Lung (tissue), 12 donors: ENCODE data around the gene CENPX. TPM values are rescaled to one million over a fixed set of nuclear protein-coding genes. Genes with fewer than 3 reads are reported as not detected.
A peak's percentile ranks its signal among the peaks of the same experiment; 100 is the strongest.

ENCODE experiments used
- ATAC-seq: fragments of 200-7000 bp; cut with Tn5 transposase; one replicate; pipeline ENCODE4 v1.9.1; 2020; ENCODE audit warnings: moderate number of reproducible peaks; ENCODE audit not compliant: insufficient read depth, low FRiP score
- DNase-seq, 3 donors: peaks; one replicate each; pipeline ENCODE4 v3.0.0-alpha.2; 2013 to 2017
- H3K27ac ChIP-seq, 2 donors: one replicate each; pipeline ENCODE4 v1.5.1; 2013; ENCODE audit warnings: mild to moderate bottlenecking in 2 of 2, moderate library complexity in 2 of 2, control low read depth in 1 of 2, inconsistent platforms in 1 of 2, low read depth in 1 of 2, low read length in 1 of 2
- H3K27me3 ChIP-seq, 3 donors: one replicate each; pipeline ENCODE4 v1.5.1; 2013; ENCODE audit warnings: low read length in 2 of 3; ENCODE audit not compliant: control insufficient read depth in 3 of 3, insufficient read depth in 3 of 3
- H3K36me3 ChIP-seq, 4 donors: one replicate each; pipeline ENCODE4 v1.5.1; 2013; ENCODE audit warnings: low read length in 4 of 4, mild to moderate bottlenecking in 1 of 4, moderate library complexity in 1 of 4; ENCODE audit not compliant: control insufficient read depth in 4 of 4, insufficient read depth in 4 of 4
- H3K4me1 ChIP-seq, 5 donors: one replicate each; pipeline ENCODE4 v1.5.1; 2013; ENCODE audit warnings: low read length in 5 of 5, mild to moderate bottlenecking in 2 of 5, moderate library complexity in 1 of 5; ENCODE audit not compliant: control insufficient read depth in 5 of 5, insufficient read depth in 5 of 5
- H3K4me3 ChIP-seq: one replicate; pipeline ENCODE4 v1.5.1; 2013; ENCODE audit warnings: mild to moderate bottlenecking, control low read depth, moderate library complexity
- H3K9ac ChIP-seq, 2 donors: one replicate each; pipeline ENCODE4 v1.5.1; 2013; ENCODE audit warnings: low read length in 2 of 2, control low read depth in 1 of 2; ENCODE audit not compliant: insufficient read depth in 1 of 2
- H3K9me3 ChIP-seq, 4 donors: one replicate each; pipeline ENCODE4 v1.5.1; 2013; ENCODE audit warnings: low read length in 3 of 4, mild to moderate bottlenecking in 1 of 4, moderate library complexity in 1 of 4; ENCODE audit not compliant: control insufficient read depth in 4 of 4, insufficient read depth in 3 of 4
- WGBS, 2 donors: extraction: QIAGEN DNeasy Blood & Tissue Kit; methylation state at CpG; one replicate each; pipeline ENCODE4 v1.1.7; 2013; 5-methylcytosine and 5-hydroxymethylcytosine counted together
- polyA plus RNA-seq, 2 donors: library from polyadenylated mRNA; stranded (reverse); fragments of 200-250 nt; gene quantifications; one replicate each; pipeline ENCODE4 v1.2.1, GENCODE V29; 2013
- total RNA-seq, 2 donors: library from RNA; depleted of rRNA in 1 of 2; stranded (reverse); fragments of >200 nt in 1 of 2; gene quantifications; one replicate each; pipeline ENCODE4 v1.2.1, GENCODE V29; 2014 to 2021
- TF ChIP-seq, protein P1 (sequence below): IDR thresholded peaks from 2 replicates; pipeline ENCODE4 v1.5.1; 2012; ENCODE audit warnings: mild to moderate bottlenecking; ENCODE audit errors: control extremely low read depth, extremely low read depth
- donor health status: control.
- donor health status: control.
- donor health status: Bipolar disorder and iron deficiency.
- donor health status: healthy.
- donor health status: DM: yes; HTN: yes; CAD: no.

CENPX gene
- total and polyA plus RNA-seq, 4 donors, result 21.5 to 121 (median 101) TPM

GRCh38 chr17:82037092-82037888, 14.6 kb upstream of the CENPX start, which contains the start of gene DCXR:
TSS of gene DCXR (minus strand) at chr17:82037697. CDS start at chr17:82037682, 15 bp downstream.
- Histone ChIP-seq H3K36me3 (peaks cover 0 to 4% (median 0%) of the 10 kb centered on the region in 4 donors), H3K27me3 (no peaks in the 10 kb centered on the region), H3K4me1 (peaks cover 0 to 13% (median 9%) of the 10 kb centered on the region in 5 donors), H3K4me3 (peak within 1 kb of the TSS; percentile 56), H3K27ac (peak within 1 kb of the TSS; percentile 97 to 98), H3K9ac (peak within 1 kb of the TSS; percentile 56 to 63), H3K9me3 (no peaks in the 10 kb centered on the region)
- ATAC-seq (peak; percentile 95), DNase-seq (peak; percentile 97 to 98 (median 97))
- TF ChIP-seq, protein P1, sequence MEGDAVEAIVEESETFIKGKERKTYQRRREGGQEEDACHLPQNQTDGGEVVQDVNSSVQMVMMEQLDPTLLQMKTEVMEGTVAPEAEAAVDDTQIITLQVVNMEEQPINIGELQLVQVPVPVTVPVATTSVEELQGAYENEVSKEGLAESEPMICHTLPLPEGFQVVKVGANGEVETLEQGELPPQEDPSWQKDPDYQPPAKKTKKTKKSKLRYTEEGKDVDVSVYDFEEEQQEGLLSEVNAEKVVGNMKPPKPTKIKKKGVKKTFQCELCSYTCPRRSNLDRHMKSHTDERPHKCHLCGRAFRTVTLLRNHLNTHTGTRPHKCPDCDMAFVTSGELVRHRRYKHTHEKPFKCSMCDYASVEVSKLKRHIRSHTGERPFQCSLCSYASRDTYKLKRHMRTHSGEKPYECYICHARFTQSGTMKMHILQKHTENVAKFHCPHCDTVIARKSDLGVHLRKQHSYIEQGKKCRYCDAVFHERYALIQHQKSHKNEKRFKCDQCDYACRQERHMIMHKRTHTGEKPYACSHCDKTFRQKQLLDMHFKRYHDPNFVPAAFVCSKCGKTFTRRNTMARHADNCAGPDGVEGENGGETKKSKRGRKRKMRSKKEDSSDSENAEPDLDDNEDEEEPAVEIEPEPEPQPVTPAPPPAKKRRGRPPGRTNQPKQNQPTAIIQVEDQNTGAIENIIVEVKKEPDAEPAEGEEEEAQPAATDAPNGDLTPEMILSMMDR, result peak; percentile 59
- 1% methylated on average over 77 to 92 of the region's 92 CpGs for WGBS, 2 donors

GRCh38 chr17:82036634-82037091, 14.0 kb upstream of the CENPX start:
- DNase-seq (no peak), ATAC-seq (no peak)
- Histone ChIP-seq H3K4me3 (peak overlapping the region; percentile 56), H3K4me1 (peaks cover 0 to 13% (median 9%) of the 10 kb centered on the region in 5 donors), H3K9ac (peak overlapping the region; percentile 56 to 63), H3K27ac (peak overlapping the region; percentile 97 to 98), H3K9me3 (no peaks in the 10 kb centered on the region), H3K36me3 (peaks cover 0 to 4% (median 0%) of the 10 kb centered on the region in 4 donors), H3K27me3 (no peaks in the 10 kb centered on the region)
- TF ChIP-seq, protein P1, result no peak
- 34 to 43% methylated on average over 23 of the region's 23 CpGs for WGBS, 2 donors

- DNase-seq, result no peak
- TF ChIP-seq, protein P1, result no peak
- peak overlapping the region; percentile 97 to 98 for H3K27ac ChIP-seq
- no peak overlapping the region for H3K4me3 ChIP-seq
- no peaks in the 10 kb centered on the region for H3K9me3 ChIP-seq
- H3K4me1 ChIP-seq, result peaks cover 0 to 15% (median 9%) of the 10 kb centered on the region in 5 donors
- H3K9ac ChIP-seq, result peak overlapping the region in 1 of 2 donors; percentile 56
- 88 to 90% methylated on average over 18 to 20 of the region's 20 CpGs for WGBS, 2 donors
- H3K36me3 ChIP-seq, result peaks cover 0 to 4% (median 0%) of the 10 kb centered on the region in 4 donors
- no peaks in the 10 kb centered on the region for H3K27me3 ChIP-seq
- ATAC-seq, result no peak
Observed at GRCh38 chr17:82035956-82036633, 13.4 kb upstream of the CENPX start.
